Measurements from ENCODE around the gene STIMATE. TPM values are rescaled to one million over a fixed set of nuclear protein-coding genes. Genes with fewer than 3 reads are reported as not detected.

The STIMATE gene
- total RNA-seq, 1 donor from 2014 or later: 22.6 TPM

DNA sequence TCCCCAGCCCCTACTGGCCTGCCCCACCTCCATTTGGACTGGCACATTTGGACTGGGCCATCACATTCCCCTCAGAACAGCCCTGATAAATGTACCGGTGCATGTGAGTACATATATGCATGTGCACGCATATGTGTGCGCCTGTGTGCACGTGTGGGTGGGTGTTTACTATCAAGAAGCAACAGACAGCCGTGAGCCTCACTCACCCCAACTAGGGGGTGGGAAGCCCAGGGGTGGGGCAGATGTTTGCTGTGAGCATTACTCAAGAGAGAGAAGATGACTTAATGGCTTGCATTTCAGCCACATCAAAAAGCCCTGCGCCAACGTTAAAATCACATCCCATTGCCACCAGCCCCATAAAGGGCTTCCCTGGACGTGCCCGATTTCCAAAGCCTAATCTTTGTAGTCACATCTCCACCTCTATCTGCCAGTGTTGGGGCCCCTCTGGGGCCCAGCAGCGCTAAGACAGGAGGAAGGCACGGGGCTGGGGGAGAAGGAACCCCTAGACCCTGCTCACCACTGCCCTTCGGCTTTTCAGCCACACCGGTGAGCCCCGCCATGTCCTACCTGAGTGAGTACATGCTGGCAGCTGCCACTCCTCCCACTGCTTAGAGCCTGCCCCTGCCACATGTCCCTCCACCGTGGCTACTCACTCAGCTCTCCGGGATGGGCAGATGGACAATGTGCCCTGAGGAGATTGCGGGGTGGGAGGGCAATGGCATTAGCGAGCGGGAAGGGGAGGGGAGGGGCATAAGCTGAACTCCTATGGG, 91.9 kb downstream of the STIMATE start:
- DNase-seq (ENCODE audit: low spot score): no peak
- ATAC-seq: no peak
- intact Hi-C loops (cut with DNase I): no loop called here

GRCh38 chr3:52801839-52802238, 95.5 kb downstream of the STIMATE start:
- no peak for ATAC-seq
- DNase-seq (ENCODE audit: low spot score): no peak
- intact Hi-C loops (cut with DNase I): no loop called here

GRCh38 chr3:52800079-52800478, 97.3 kb downstream of the STIMATE start:
- intact Hi-C loops (cut with DNase I): no loop called here
- DNase-seq (ENCODE audit: low spot score) (no peak), ATAC-seq (no peak)

- DNase-seq (ENCODE audit: low spot score) (no peak), ATAC-seq (no peak)
- intact Hi-C loops (cut with DNase I): no loop called here
Measured at GRCh38 chr3:52798978-52799476, 98.3 kb downstream of the STIMATE start.

DNA sequence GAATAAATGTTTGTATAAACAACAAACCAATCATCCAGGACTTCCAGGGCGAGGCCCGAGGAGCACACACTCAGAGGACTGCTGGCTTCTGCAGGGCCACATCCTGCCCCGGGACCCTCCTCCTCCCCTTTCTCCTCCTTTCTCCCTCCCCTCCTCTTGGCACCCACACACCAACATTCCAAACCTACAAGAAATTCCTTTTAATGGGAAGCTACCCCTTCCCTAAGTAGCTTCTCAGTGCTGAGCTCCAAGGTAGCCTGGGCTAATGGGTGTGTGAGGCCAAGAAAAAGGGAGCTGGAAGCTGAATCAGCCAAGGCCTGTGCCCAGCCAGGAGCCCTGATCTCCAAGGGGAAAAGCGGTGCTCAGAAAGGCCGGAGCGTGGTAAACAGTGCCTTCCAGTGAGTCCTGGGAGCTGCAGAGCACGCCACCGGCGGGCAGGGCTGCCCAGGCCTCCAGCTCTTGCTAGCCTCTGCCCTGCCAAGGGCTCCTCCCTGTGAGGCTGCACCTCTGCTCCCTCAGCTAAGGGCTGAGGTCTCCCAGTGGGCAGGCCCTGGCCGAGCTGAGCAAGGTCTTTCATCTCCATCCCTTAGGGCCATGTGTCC, 98.9 kb downstream of the STIMATE start:
- no peak for DNase-seq (ENCODE audit: low spot score)
- intact Hi-C loops (cut with DNase I): no loop called here
- no peak for ATAC-seq

DNA sequence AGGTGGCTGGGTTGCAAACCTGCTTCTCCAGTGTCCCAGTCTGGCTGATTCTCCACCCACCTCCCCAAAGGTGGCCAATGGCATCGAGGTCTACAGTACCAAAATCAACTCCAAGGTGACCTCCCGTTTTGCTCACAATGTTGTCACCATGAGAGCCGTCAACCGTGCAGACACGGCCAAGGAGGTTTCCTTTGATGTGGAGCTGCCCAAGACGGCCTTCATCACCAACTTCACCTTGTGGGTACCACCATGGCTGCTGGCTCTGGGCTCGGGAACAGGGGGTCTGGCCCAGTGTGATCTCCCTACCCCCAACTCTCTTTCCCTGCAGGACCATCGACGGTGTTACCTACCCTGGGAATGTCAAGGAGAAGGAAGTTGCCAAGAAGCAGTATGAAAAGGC, 100.9 kb downstream of the STIMATE start:
- DNase-seq (ENCODE audit: low spot score) (no peak), ATAC-seq (no peak)
- intact Hi-C loops (cut with DNase I): no loop called here

DNA sequence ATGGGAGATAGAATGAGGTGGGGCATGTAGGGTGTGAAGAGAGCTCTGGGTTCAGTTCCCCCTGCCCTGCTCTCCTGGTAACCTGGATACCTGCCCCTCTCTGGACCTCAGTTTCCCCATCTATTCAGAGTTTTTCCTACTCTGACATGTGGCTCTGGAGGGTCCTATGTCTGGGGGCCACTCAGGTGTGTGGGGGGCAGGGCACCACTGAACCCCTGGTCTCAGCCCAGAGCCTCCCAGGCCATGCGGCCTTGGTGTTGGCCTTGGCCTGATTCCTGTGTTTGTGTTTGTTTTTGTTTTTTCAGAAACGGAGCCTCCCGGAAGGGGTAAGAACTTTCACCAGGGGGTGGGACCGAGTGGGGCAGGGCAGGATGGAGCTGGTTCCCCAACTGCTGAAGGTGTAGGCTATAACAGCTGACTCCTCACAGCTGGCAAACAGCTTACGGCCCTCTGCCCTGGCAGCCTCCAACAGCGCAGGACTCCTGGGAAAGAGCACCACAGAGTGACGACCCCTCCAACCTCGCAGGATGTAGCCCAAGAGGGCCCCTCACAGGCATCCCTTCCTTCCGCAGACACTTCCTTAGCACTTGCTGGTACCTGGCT, 101.9 kb downstream of the STIMATE start:
- intact Hi-C loops (cut with DNase I): no loop called here
- ATAC-seq: no peak
- DNase-seq (ENCODE audit: low spot score): no peak

GRCh38 chr3:52794612-52795099, 102.7 kb downstream of the STIMATE start, which contains the start of gene ITIH3:
ITIH3 (plus strand) TSS chr3:52794796; CDS start chr3:52794804, 8 bp downstream.
- DNase-seq (ENCODE audit: low spot score): no peak
- peak; percentile 42 for ATAC-seq
- intact Hi-C loops (cut with DNase I): no loop called here

- ATAC-seq (no peak), DNase-seq (ENCODE audit: low spot score) (no peak)
- intact Hi-C loops (cut with DNase I): no loop called here
Measured at GRCh38 chr3:52793702-52794611, 103.4 kb downstream of the STIMATE start.

DNA sequence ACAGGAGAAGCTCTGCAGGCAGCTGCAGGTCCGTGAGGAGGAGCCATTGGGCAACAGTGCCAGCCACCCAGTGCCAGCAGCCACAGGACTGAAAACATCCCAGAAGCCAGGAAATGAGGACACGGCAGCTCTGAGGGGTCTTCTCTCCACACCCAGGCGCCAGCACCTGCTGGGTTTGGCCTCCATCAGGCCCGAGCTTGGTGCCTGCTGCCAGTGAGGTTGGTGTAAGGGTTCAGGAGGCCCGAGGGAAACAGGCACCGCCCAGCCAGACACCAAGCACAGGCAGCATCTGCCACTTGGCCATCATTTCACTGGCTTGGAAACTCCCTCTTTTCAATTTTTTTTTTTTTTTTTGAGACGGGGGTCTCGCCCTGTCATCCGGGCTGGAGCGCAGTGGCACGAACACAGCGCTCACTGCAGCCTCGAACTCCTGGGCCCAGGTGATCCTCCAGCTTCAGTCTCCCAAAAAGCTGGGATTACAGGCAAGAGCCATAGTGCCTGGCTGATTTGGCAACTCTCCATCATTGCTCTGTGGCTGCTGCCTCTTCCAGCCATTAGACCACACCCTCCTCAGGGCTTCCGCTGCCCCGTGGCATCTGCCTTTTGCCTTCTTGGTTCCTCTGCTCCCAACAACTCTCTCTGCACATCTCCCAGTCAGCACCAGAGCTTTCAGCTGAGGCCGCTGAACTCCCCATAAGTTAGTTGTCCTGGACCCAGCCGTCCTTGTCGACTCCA, 104.2 kb downstream of the STIMATE start:
- no peak for DNase-seq (ENCODE audit: low spot score)
- no peak for ATAC-seq
- intact Hi-C loops (cut with DNase I): no loop called here

GRCh38 chr3:52792413-52792812, 104.9 kb downstream of the STIMATE start:
- DNase-seq (ENCODE audit: low spot score): no peak
- intact Hi-C loops (cut with DNase I): no loop called here
- ATAC-seq: no peak

GRCh38 chr3:52791928-52792327, 105.4 kb downstream of the STIMATE start:
- intact Hi-C loops (cut with DNase I): no loop called here
- no peak for ATAC-seq
- no peak for DNase-seq (ENCODE audit: low spot score)

DNA sequence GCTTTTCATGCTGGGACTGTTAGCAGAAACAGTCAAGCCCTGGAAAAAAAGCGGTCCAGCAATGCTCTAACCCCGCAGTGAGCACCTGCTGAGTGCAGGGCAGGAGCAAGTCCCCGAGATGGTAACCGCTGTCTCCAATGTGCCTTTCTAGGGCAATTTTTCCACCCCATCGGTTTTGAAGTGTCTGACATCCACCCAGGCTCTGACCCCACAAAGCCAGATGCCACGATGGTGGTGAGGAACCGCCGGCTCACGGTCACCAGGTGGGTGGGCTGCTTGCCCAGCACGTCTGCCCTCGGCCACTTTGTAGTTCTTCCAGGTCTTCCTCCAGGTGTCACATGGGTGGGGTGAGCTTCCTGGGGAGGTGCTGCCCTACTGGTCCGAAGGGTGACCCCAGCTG, 106.0 kb downstream of the STIMATE start:
- intact Hi-C loops (cut with DNase I): no loop called here
- DNase-seq (ENCODE audit: low spot score): no peak
- ATAC-seq: no peak

DNA sequence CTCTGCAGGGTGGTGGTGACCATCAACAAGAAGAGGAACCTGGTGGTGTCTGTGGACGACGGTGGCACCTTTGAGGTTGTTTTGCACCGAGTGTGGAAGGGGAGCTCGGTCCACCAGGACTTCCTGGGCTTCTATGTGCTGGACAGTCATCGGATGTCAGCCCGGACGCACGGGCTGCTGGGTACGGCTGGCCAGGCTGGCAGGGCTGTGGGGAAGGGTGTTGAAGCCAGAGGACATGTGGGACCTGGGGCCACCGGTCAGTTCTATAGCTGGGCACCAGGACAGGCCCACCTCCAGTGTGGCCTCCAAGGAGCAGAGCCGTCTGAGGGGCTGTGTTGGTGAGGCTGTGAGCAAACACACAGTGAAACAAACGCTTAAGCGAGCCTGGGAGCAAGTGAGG, 106.6 kb downstream of the STIMATE start:
- ATAC-seq: no peak
- no peak for DNase-seq (ENCODE audit: low spot score)
- intact Hi-C loops (cut with DNase I): no loop called here

- ATAC-seq: no peak
- intact Hi-C loops (cut with DNase I): no loop called here
- no peak for DNase-seq (ENCODE audit: low spot score)
Measured at GRCh38 chr3:52790337-52790736, 107.0 kb downstream of the STIMATE start.

- no peak for ATAC-seq
- intact Hi-C loops (cut with DNase I): no loop called here
Measured at GRCh38 chr3:52789746-52790040, 107.7 kb downstream of the STIMATE start.

DNA sequence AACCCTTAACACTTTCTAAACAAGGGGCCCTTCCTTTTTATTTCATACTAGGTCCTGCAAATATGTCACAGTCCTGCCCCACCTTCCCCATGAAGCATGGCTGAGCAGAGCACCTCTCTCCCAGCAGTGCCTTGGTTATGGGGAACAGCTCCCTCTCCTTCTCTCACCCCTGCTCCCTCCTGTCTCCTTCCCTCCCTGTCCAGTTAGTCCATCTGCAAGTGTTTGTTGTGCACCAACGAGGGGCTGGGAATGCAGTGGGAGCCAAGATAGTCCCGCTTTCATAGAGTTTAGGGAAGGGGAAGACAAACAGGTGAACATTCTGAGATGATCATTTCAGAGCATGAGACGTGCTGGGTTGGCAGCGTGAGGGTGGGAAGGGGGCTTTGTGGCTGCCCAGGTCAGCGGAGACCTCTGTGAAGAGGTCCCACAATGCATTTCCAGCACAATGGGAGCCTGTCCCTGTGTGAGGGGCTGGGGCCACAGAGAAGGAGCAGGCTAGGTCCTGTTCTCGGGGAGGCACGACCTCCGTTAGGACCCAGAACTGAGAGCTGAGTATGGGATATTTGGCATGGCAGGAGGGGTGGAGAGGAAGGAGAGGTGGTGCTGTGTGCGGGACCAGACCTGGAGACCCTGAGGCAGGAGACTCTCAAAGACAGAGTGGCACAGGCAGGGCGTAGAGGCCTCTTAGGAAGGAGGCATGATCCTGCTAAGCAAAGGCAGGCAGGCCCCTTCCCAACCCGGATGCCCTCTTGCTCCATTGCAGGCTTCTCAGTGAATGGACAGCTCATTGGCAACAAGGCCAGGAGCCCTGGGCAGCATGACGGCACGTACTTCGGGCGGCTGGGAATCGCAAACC, 108.2 kb downstream of the STIMATE start:
- intact Hi-C loops (cut with DNase I): no loop called here
- no peak for ATAC-seq
- DNase-seq (ENCODE audit: low spot score): no peak

More at GRCh38 chr3:52789746-52790040, 107.7 kb downstream of the STIMATE start:
- DNase-seq (ENCODE audit: low spot score): no peak

Measured in sciatic nerve (tissue), 2 donors.